GM21529 (cell line): ENCODE results near the gene RNASE7.

ENCODE experiments used
- ATAC-seq: cut with Tn5 transposase; IDR thresholded peaks from one replicate; pipeline ENCODE4 v1.9.1; 2021; ENCODE audit not compliant: unreplicated experiment

RNASE7 gene

GRCh38 chr14:21042918-21043317 lies 756 bp downstream of the RNASE7 start:
- ATAC-seq: no peak

- ATAC-seq: no peak
Observed at GRCh38 chr14:21043387-21043973, 1.3 kb downstream of the RNASE7 start.

- ATAC-seq: no peak
Observed at GRCh38 chr14:21043974-21044618, 1.9 kb downstream of the RNASE7 start.

GRCh38 chr14:21047378-21047781 lies 5.2 kb downstream of the RNASE7 start:
- ATAC-seq: no peak

GRCh38 chr14:21048638-21049037 lies 6.5 kb downstream of the RNASE7 start:
- no peak for ATAC-seq

GRCh38 chr14:21049271-21049673 lies 7.1 kb downstream of the RNASE7 start:
- ATAC-seq: no peak

- ATAC-seq: no peak
Observed at GRCh38 chr14:21050597-21050996, 8.4 kb downstream of the RNASE7 start.

- no peak for ATAC-seq
Observed at GRCh38 chr14:21053184-21054122, 11.3 kb downstream of the RNASE7 start.

- ATAC-seq: no peak
Observed at GRCh38 chr14:21054123-21054767, 12.1 kb downstream of the RNASE7 start.

- ATAC-seq: no peak
Observed at GRCh38 chr14:21054768-21055145, 12.6 kb downstream of the RNASE7 start.

GRCh38 chr14:21055432-21056117 lies 13.4 kb downstream of the RNASE7 start:
- no peak for ATAC-seq

GRCh38 chr14:21056520-21057163 lies 14.5 kb downstream of the RNASE7 start:
- ATAC-seq: no peak

GRCh38 chr14:21057803-21058675 lies 15.9 kb downstream of the RNASE7 start, which contains the start of gene RNASE8:
Gene RNASE8, plus strand, starts transcription at chr14:21057822. Its CDS starts 71 bp downstream, at chr14:21057893.
- ATAC-seq: no peak

GRCh38 chr14:21058903-21059302 lies 16.7 kb downstream of the RNASE7 start:
- ATAC-seq: no peak

- ATAC-seq: no peak
Observed at GRCh38 chr14:21059842-21060613, 17.9 kb downstream of the RNASE7 start.

GRCh38 chr14:21060614-21061346 lies 18.6 kb downstream of the RNASE7 start:
- no peak for ATAC-seq

- ATAC-seq: no peak
Observed at GRCh38 chr14:21061347-21061668, 19.1 kb downstream of the RNASE7 start.

- ATAC-seq: no peak
Observed at GRCh38 chr14:21063479-21063878, 21.3 kb downstream of the RNASE7 start.
